ENCODE results near the gene CAMTA1. TPM values are rescaled to one million over a fixed set of nuclear protein-coding genes. Genes with fewer than 3 reads are reported as not detected.

CAMTA1 gene
- total and polyA plus RNA-seq, 9 of the 15 experiments (the other 6 are each of a cell fraction or from before 2014, with no cell fraction given) = 43.9 to 161 (median 65.9) TPM

DNA sequence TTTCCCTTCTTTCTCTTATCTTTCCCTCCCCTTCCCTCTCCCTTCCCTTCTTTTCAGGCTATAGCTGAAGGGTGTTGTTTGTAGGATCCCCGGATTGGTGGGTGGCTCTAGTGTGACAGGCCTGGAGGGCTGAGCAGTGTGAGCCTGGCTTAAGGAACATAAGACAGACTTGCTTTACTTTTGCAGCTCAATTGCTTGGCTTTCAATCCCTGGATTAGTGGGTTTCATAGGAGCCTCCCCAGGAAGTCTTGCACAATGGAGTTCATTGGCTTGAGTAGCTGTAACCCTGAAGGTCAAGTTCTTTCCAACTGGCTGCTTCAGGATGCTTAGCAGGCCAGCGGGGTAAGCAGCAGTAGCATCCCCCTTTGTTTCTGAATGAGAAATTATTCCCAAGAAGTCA is 126.7 kb downstream of the CAMTA1 start:
- H3K9me1 ChIP-seq (ENCODE audit: control insufficient read depth, insufficient read depth, low read length) = no peaks in the 10 kb centered on the region
- H3K27ac ChIP-seq (ENCODE audit: extremely low read depth, low read depth, low read length) = peak overlapping the region; percentile 52
- no peaks in the 10 kb centered on the region for H4K20me1 ChIP-seq (replicated peaks; ENCODE audit: control insufficient read depth, insufficient read depth, low read length)
- WGBS (ENCODE audit: insufficient coverage, low coverage, missing lambda C conversion rate) = 35% methylated on average over 2 of the region's 2 CpGs
- DNase-seq (ENCODE audit: extremely low read depth in 1 of 4, low spot score in 3 of 4) (no peak), FAIRE-seq (no peak), ATAC-seq (no peak)
- peak; percentile 30; the same call in 1 of the 2 replicates for TF ChIP-seq CEBPG (CRISPR knock-in tag; IDR thresholded peaks at IDR 0.05)
- TF ChIP-seq CEBPG (tag; conservative IDR thresholded peaks at IDR 0.05 in 1 of 2, IDR thresholded peaks at IDR 0.05 in 1 of 2) = 0 out of 4 replicates have a peak, but pooled peaks have one; percentile 18 to 26
- TF ChIP-seq, protein P1, sequence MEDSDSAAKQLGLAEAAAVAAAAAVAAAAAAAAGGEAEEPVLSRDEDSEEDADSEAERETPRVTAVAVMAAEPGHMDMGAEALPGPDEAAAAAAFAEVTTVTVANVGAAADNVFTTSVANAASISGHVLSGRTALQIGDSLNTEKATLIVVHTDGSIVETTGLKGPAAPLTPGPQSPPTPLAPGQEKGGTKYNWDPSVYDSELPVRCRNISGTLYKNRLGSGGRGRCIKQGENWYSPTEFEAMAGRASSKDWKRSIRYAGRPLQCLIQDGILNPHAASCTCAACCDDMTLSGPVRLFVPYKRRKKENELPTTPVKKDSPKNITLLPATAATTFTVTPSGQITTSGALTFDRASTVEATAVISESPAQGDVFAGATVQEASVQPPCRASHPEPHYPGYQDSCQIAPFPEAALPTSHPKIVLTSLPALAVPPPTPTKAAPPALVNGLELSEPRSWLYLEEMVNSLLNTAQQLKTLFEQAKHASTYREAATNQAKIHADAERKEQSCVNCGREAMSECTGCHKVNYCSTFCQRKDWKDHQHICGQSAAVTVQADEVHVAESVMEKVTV (CRISPR knock-in tag; IDR thresholded peaks at IDR 0.05) = no peak
- peak; percentile 78 for TF ChIP-seq CEBPB (tag; IDR thresholded peaks at IDR 0.05)
- TF ChIP-seq MYC (IDR thresholded peaks at IDR 0.05; ENCODE audit: low read depth, low read length) = no peak
- TF ChIP-seq MYC (CRISPR knock-in tag; IDR thresholded peaks at IDR 0.05; ENCODE audit: borderline replicate concordance, low read depth) = 0 out of 2 replicates have a peak, but pooled peaks have one; percentile 11
- TF ChIP-seq SMARCB1 (IDR thresholded peaks at IDR 0.05; ENCODE audit: insufficient read length, low read depth) = no peak
- TF ChIP-seq RBM39 (optimal IDR thresholded peaks at IDR 0.05; ENCODE audit: low read depth, low read length) = no peak
- peak overlapping the region; percentile 85 for H2AFZ ChIP-seq (ENCODE audit: low read depth, low read length)
- H3K4me2 ChIP-seq (ENCODE audit: insufficient read depth, low read length) = peak overlapping the region; percentile 9; the same call in 1 of the 2 replicates
- intact Hi-C loops (cut with micrococcal nuclease) (no loop called here), in situ Hi-C loops (cut with MboI) (no loop called here)
- no TSS peak for BruUV-seq (replicated peaks)
- H3K9me3 ChIP-seq (replicated peaks; ENCODE audit: control insufficient read depth, insufficient read depth, low read depth, low read length) = no peaks in the 10 kb centered on the region
- H3K4me3 ChIP-seq = no peak overlapping the region
- H3K79me2 ChIP-seq (ENCODE audit: control insufficient read depth, insufficient read depth, low read length) = no peaks in the 10 kb centered on the region
- H3K9ac ChIP-seq (ENCODE audit: insufficient read depth in 1 of 2, low read depth in 2 of 2, low read length in 2 of 2) = peak overlapping the region in 1 of 2 experiments; percentile 17; a peak in 1 of 4 replicates
- ChIA-PET CTCF (ENCODE audit: low intra/inter-chr PET ratio) (no interaction called here), POLR2A (interaction anchor here (0.6 to 1.0 kb wide), 4 partner anchors 9 to 127 kb away, joined by 3 to 6 read pairs (median 3); no protein-coding TSS in a partner anchor)
- H3K4me1 ChIP-seq (replicated peaks in 1 of 2; ENCODE audit: control insufficient read depth in 2 of 2, insufficient read depth in 2 of 2, low read length in 2 of 2) = peaks cover 11 to 31% of the 10 kb centered on the region in 2 experiments
- H3K27me3 ChIP-seq (ENCODE audit: control insufficient read depth in 2 of 2, insufficient read depth in 2 of 2, low read length in 2 of 2) = peaks cover 21 to 57% of the 10 kb centered on the region in 2 experiments
- H3K36me3 ChIP-seq (ENCODE audit: control insufficient read depth, insufficient read depth, low read length) = no peaks in the 10 kb centered on the region
